Astrocyte of the cerebellum (primary cell): ENCODE results near the gene COL6A1.
"Not testable (repeated sequence)": the region's sequence is repeated elsewhere in the genome, so short reads cannot be mapped to it uniquely, and the experiment has no call there.

Experiments used
- DNase-seq: peaks from one replicate; pipeline ENCODE4 v3.0.0-alpha.2; 2011; ENCODE audit warnings: low read depth
- H3K4me3 ChIP-seq: 2 replicates; pipeline ENCODE4 v1.5.1; 2011; ENCODE audit warnings: mild to moderate bottlenecking, low read depth, low read length, moderate library complexity
- CTCF ChIP-seq: IDR thresholded peaks from 2 replicates; pipeline ENCODE4 v1.5.1; 2012; ENCODE audit warnings: low read length, low read depth, moderate library complexity, mild to moderate bottlenecking; ENCODE audit errors: missing control alignments
- in situ Hi-C: cut with HindIII; loops from 2 replicates; pipeline ENCODE4 v1.10.0; 2017; ENCODE audit warnings: low sequenced_read_pairs

Gene COL6A1

GRCh38 chr21:46002841-46003574, 21.4 kb downstream of the COL6A1 start:
- H3K4me3 ChIP-seq, result no peak overlapping the region
- in situ Hi-C loops, result loop anchor here (5.0 to 10.0 kb wide), 2 partner anchors 49 to 102 kb away; no protein-coding TSS in a partner anchor
- no peak for TF ChIP-seq CTCF
- DNase-seq, result no peak

- in situ Hi-C loops, result loop anchor here (5.0 to 10.0 kb wide), 2 partner anchors 49 to 101 kb away; no protein-coding TSS in a partner anchor
- TF ChIP-seq CTCF, result no peak
- no peak for DNase-seq
- no peak overlapping the region for H3K4me3 ChIP-seq
Observed at GRCh38 chr21:46003575-46004007, 22.0 kb downstream of the COL6A1 start.

- TF ChIP-seq CTCF, result no peak
- H3K4me3 ChIP-seq, result no peak overlapping the region
- no peak for DNase-seq
- in situ Hi-C loops, result loop anchor here (5.0 to 10.0 kb wide), 2 partner anchors 48 to 100 kb away; no protein-coding TSS in a partner anchor
Observed at GRCh38 chr21:46004168-46004861, 22.7 kb downstream of the COL6A1 start.

- in situ Hi-C loops, result loop anchor here (10.0 kb wide), 1 partner anchor 100 kb away; no protein-coding TSS in a partner anchor
Observed at GRCh38 chr21:46005081-46005480, 23.5 kb downstream of the COL6A1 start.

GRCh38 chr21:46005481-46005881, 23.9 kb downstream of the COL6A1 start:
- in situ Hi-C loops, result loop anchor here (10.0 kb wide), 1 partner anchor 99 kb away; no protein-coding TSS in a partner anchor
- TF ChIP-seq CTCF, result no peak
- H3K4me3 ChIP-seq, result no peak overlapping the region
- no peak for DNase-seq

More at GRCh38 chr21:46005081-46005480, 23.5 kb downstream of the COL6A1 start:
- no peak for TF ChIP-seq CTCF
- no peak for DNase-seq
- H3K4me3 ChIP-seq, result no peak overlapping the region

- in situ Hi-C loops, result loop anchor here (10.0 kb wide), 1 partner anchor 99 kb away; no protein-coding TSS in a partner anchor
- H3K4me3 ChIP-seq, DNase-seq: not testable (repeated sequence)
Observed at GRCh38 chr21:46005894-46006546, 24.4 kb downstream of the COL6A1 start.
